ENCODE data around the gene TTC9.

TTC9 gene

DNA sequence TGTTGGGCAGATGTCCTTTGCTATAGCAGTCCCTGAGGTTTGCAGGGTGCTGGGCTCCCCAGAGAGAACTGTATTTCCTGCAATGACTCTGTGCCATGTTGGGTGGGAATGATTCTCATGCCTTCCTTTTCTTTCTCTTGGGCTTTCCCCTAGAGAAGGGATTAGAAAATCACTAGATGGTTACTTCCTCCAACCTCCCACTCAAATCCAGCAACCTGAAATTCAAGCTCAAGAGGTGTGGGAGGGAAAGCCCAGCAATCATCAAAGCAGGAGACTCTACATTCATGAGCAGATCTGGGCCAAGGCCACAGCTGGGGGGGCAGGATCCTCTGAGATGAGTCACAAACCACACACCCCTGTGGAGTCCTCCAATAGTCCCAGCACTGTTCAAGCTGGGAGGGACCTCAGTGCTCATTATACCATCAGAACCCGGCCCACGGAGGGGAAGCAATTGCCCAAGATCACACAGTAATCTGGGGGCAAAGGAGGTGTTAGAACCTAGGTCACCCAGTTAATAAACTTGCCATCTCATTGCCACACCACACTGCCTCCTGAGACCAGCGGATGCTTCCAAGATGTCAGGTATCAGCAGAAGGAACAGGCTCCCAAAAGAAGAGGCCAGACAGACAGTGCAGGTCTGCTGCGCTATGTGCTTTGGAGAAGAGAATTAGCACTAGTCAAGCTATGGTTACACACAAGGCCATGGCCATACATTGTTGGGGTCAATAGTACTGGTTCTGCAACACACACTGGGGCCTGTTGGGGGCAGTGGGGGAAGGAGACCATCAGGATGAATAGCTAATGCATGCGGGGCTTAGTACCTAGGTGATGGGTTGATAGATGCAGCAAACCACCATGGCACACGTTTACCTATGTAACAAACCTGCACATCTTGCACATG, 65.7 kb downstream of the TTC9 start:
- Histone ChIP-seq H3K36me3 (ENCODE audit: control insufficient read depth in 1 of 2, insufficient read depth in 2 of 2, low read length in 2 of 2) (no peaks in the 10 kb centered on the region), H3K9me3 (ENCODE audit: control insufficient read depth in 1 of 2, low read length in 2 of 2) (no peaks in the 10 kb centered on the region), H3K27me3 (ENCODE audit: low read depth, low read length) (no peaks in the 10 kb centered on the region), H3K4me1 (ENCODE audit: control insufficient read depth in 1 of 2, insufficient read depth in 2 of 2, low read length in 2 of 2) (no peaks in the 10 kb centered on the region), H3K27ac (ENCODE audit: low read length) (no peak overlapping the region), H3K4me3 (ENCODE audit: low read depth in 1 of 2, low read length in 2 of 2) (no peak overlapping the region)

- H3K4me1 ChIP-seq (ENCODE audit: control insufficient read depth in 1 of 2, insufficient read depth in 2 of 2, low read length in 2 of 2), result peaks cover 0 to 5% of the 10 kb centered on the region in 2 donors
- H3K27me3 ChIP-seq (ENCODE audit: low read depth, low read length), result no peaks in the 10 kb centered on the region
- no peak overlapping the region for H3K27ac ChIP-seq (ENCODE audit: low read length)
- no peaks in the 10 kb centered on the region for H3K36me3 ChIP-seq (ENCODE audit: control insufficient read depth in 1 of 2, insufficient read depth in 2 of 2, low read length in 2 of 2)
- no peak overlapping the region for H3K4me3 ChIP-seq (ENCODE audit: low read depth in 1 of 2, low read length in 2 of 2)
- H3K9me3 ChIP-seq (ENCODE audit: control insufficient read depth in 1 of 2, low read length in 2 of 2), result no peaks in the 10 kb centered on the region
Observed at GRCh38 chr14:70708717-70709570, 67.2 kb downstream of the TTC9 start.

DNA sequence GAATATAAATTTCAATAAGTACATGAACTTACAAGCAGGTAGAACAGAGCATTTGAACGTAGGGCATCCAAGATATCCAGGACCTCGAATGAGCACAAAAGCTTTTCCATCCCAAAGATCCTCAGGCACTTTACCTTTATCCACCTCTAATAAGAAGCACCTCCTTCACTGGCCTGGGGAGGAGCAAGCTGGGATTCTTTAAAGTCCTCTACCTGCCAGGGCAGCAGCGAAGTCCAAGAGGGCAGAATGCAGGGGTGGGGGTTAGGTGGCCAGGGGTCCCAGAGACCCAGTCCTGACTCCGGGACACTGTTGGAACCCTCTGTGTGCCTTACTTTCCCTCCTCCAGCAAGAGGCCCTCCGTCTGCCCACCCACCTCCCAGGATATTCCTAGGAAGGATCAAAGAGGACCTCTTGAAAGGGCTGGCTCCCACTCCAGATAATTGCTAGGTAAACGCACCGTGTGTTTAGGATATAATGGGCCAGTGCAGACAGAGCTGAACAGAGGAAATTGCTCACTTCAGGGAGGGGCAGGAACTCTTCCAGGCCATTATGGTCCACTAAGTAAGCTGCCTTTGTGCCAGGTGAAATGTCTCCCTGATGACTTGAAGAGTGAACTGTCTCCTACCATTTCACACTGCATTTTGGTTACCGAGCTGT, 68.1 kb downstream of the TTC9 start:
- Histone ChIP-seq H3K27ac (ENCODE audit: low read length) (no peak overlapping the region), H3K4me3 (ENCODE audit: low read depth in 1 of 2, low read length in 2 of 2) (no peak overlapping the region), H3K27me3 (ENCODE audit: low read depth, low read length) (no peaks in the 10 kb centered on the region), H3K36me3 (ENCODE audit: control insufficient read depth in 1 of 2, insufficient read depth in 2 of 2, low read length in 2 of 2) (no peaks in the 10 kb centered on the region), H3K9me3 (ENCODE audit: control insufficient read depth in 1 of 2, low read length in 2 of 2) (no peaks in the 10 kb centered on the region), H3K4me1 (ENCODE audit: control insufficient read depth in 1 of 2, insufficient read depth in 2 of 2, low read length in 2 of 2) (peaks cover 0 to 5% of the 10 kb centered on the region in 2 donors)

DNA sequence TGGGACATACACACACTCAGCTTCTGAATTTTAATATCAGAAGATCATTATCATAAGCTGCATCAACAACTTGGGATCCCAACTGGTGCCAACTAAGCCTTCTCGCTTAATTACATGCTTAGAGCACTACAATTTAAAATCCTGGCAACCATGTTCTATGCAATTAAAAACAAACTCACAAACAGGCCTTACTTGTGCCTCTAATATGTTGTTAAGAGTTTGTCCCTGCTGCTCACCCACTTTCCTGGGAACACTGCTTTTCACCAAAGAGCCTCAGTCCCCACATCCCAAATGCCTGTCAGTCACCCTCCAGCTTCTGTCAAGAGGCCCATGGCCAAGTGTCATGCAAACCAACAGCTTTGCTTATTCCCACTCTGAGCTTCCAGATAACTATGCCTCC, 69.7 kb downstream of the TTC9 start:
- Histone ChIP-seq H3K4me1 (ENCODE audit: control insufficient read depth in 1 of 2, insufficient read depth in 2 of 2, low read length in 2 of 2) (peaks cover 0 to 5% of the 10 kb centered on the region in 2 donors), H3K27ac (ENCODE audit: low read length) (no peak overlapping the region), H3K36me3 (ENCODE audit: control insufficient read depth in 1 of 2, insufficient read depth in 2 of 2, low read length in 2 of 2) (no peaks in the 10 kb centered on the region), H3K9me3 (ENCODE audit: control insufficient read depth in 1 of 2, low read length in 2 of 2) (no peaks in the 10 kb centered on the region), H3K27me3 (ENCODE audit: low read depth, low read length) (no peaks in the 10 kb centered on the region), H3K4me3 (ENCODE audit: low read depth in 1 of 2, low read length in 2 of 2) (no peak overlapping the region)

DNA sequence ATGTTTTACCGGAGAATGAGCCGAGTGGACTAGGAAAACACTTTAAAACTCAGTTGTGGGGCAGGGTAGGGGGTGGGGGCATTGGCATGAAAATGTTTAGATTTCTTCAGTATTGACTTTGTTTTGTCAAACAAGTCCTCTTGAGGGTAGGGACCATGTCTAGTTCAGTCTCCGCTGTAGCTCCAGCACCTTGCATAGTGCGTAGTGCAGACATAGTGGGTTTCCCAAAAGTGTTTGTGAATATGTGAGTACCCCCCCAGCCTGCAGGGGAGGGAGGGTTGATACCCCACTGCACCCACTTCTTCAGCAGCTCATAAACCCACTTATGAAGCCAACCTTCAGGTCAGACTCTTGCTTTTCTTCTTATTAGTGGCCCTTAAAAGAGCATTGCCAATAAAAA, 71.4 kb downstream of the TTC9 start:
- no peaks in the 10 kb centered on the region for H3K36me3 ChIP-seq (ENCODE audit: control insufficient read depth in 1 of 2, insufficient read depth in 2 of 2, low read length in 2 of 2)
- H3K4me3 ChIP-seq (ENCODE audit: low read depth in 1 of 2, low read length in 2 of 2), result no peak overlapping the region
- no peak overlapping the region for H3K27ac ChIP-seq (ENCODE audit: low read length)
- peaks cover 0 to 5% of the 10 kb centered on the region in 2 donors for H3K4me1 ChIP-seq (ENCODE audit: control insufficient read depth in 1 of 2, insufficient read depth in 2 of 2, low read length in 2 of 2)
- H3K9me3 ChIP-seq (ENCODE audit: control insufficient read depth in 1 of 2, low read length in 2 of 2), result no peaks in the 10 kb centered on the region
- no peaks in the 10 kb centered on the region for H3K27me3 ChIP-seq (ENCODE audit: low read depth, low read length)

DNA sequence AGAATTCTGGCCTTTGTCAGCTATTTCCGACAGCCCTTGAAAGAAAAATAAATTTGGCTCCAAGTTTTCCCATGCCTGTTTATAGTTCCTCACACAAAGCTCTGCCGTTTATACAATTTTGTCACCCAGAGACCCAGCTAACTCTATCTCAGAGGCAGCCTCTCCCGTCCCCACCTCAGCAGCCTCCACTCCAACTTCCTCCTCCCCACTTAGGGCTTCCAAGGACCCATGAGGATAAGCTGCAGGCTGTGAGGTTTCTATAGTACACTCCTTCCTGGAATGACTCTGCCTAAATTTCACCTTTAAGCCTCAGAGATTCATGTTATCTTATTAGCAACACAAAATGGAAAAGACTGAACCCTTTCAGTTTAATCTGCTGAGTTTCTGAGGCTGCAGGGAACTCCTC, 71.8 kb downstream of the TTC9 start:
- H3K27ac ChIP-seq (ENCODE audit: low read length), result no peak overlapping the region
- no peaks in the 10 kb centered on the region for H3K36me3 ChIP-seq (ENCODE audit: control insufficient read depth in 1 of 2, insufficient read depth in 2 of 2, low read length in 2 of 2)

GRCh38 chr14:70714055-70714550, 72.4 kb downstream of the TTC9 start:
- no peak overlapping the region for H3K4me3 ChIP-seq (ENCODE audit: low read depth in 1 of 2, low read length in 2 of 2)
- H3K27ac ChIP-seq (ENCODE audit: low read length), result no peak overlapping the region
- no peaks in the 10 kb centered on the region for H3K9me3 ChIP-seq (ENCODE audit: control insufficient read depth in 1 of 2, low read length in 2 of 2)
- peaks cover 0 to 5% of the 10 kb centered on the region in 2 donors for H3K4me1 ChIP-seq (ENCODE audit: control insufficient read depth in 1 of 2, insufficient read depth in 2 of 2, low read length in 2 of 2)
- no peaks in the 10 kb centered on the region for H3K36me3 ChIP-seq (ENCODE audit: control insufficient read depth in 1 of 2, insufficient read depth in 2 of 2, low read length in 2 of 2)
- H3K27me3 ChIP-seq (ENCODE audit: low read depth, low read length), result no peaks in the 10 kb centered on the region

More for the DNA sequence above, 71.8 kb downstream of the TTC9 start:
- H3K4me1 ChIP-seq (ENCODE audit: control insufficient read depth in 1 of 2, insufficient read depth in 2 of 2, low read length in 2 of 2), result peaks cover 0 to 5% of the 10 kb centered on the region in 2 donors
- H3K9me3 ChIP-seq (ENCODE audit: control insufficient read depth in 1 of 2, low read length in 2 of 2), result no peaks in the 10 kb centered on the region
- no peaks in the 10 kb centered on the region for H3K27me3 ChIP-seq (ENCODE audit: low read depth, low read length)
- H3K4me3 ChIP-seq (ENCODE audit: low read depth in 1 of 2, low read length in 2 of 2), result no peak overlapping the region

DNA sequence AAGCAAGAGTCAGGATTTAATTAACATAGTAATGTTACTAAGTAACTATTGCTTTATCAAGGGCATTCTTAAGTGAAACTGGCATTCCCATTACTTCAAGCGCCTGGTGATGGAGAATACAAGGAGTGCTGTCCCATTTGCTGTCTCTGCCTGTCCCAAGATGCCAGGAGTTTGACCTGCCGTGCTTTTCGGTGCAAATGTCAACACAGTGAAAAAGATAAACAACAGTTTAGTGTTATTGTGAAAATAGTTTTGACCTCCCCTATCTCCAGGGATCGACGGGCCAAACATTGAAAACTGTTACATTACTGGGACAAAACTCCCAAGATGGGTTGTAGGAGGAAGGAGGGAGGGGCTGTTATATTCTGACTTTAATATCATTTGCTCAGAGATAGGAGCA, 74.8 kb downstream of the TTC9 start:
- Histone ChIP-seq H3K4me1 (ENCODE audit: control insufficient read depth in 1 of 2, insufficient read depth in 2 of 2, low read length in 2 of 2) (peaks cover 0 to 5% of the 10 kb centered on the region in 2 donors), H3K36me3 (ENCODE audit: control insufficient read depth in 1 of 2, insufficient read depth in 2 of 2, low read length in 2 of 2) (no peaks in the 10 kb centered on the region), H3K27ac (ENCODE audit: low read length) (no peak overlapping the region)

GRCh38 chr14:70716958-70717357, 75.2 kb downstream of the TTC9 start:
- H3K9me3 ChIP-seq (ENCODE audit: control insufficient read depth in 1 of 2, low read length in 2 of 2), result no peaks in the 10 kb centered on the region
- peaks cover 0 to 5% of the 10 kb centered on the region in 2 donors for H3K4me1 ChIP-seq (ENCODE audit: control insufficient read depth in 1 of 2, insufficient read depth in 2 of 2, low read length in 2 of 2)
- no peaks in the 10 kb centered on the region for H3K36me3 ChIP-seq (ENCODE audit: control insufficient read depth in 1 of 2, insufficient read depth in 2 of 2, low read length in 2 of 2)
- no peak overlapping the region for H3K27ac ChIP-seq (ENCODE audit: low read length)
- H3K4me3 ChIP-seq (ENCODE audit: low read depth in 1 of 2, low read length in 2 of 2), result no peak overlapping the region
- H3K27me3 ChIP-seq (ENCODE audit: low read depth, low read length), result no peaks in the 10 kb centered on the region

More for the DNA sequence above, 74.8 kb downstream of the TTC9 start:
- Histone ChIP-seq H3K9me3 (ENCODE audit: control insufficient read depth in 1 of 2, low read length in 2 of 2) (no peaks in the 10 kb centered on the region), H3K4me3 (ENCODE audit: low read depth in 1 of 2, low read length in 2 of 2) (no peak overlapping the region), H3K27me3 (ENCODE audit: low read depth, low read length) (no peaks in the 10 kb centered on the region)

DNA sequence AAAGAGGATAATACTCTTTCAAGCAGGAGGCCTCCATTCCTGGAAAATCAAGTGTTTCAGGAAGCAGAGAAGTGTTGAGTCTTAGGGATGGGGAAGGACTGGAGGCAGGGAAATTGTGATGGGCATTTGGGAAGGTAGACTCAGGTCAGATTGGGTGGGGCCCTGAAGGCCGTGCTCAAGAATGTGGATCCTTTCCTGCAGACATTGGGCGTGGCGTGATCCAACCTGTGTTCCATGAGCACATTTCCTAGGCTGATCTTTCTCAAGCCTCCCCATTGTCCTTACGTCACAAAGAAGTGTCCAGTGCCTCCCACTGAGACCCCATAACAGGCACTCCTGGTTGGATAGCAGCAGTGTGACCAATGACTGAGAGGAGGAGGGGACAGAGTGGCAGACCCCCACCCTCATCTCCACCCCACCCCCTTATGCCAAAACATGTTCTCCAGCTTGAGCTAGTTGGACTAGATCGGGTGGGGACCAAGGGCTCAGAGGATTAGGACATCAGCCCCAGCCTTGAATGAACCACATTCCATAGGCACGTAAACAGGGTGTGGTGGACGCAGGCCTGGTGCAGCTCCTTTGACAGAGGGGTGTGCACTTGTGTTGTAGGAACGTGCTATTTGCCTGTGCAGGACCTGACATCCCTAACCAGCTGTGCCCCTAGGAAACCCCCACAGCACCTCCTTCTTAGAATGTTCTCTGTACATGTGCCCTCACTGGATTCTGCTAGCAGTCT, 76.8 kb downstream of the TTC9 start:
- Histone ChIP-seq H3K36me3 (ENCODE audit: control insufficient read depth in 1 of 2, insufficient read depth in 2 of 2, low read length in 2 of 2) (no peaks in the 10 kb centered on the region), H3K9me3 (ENCODE audit: control insufficient read depth in 1 of 2, low read length in 2 of 2) (no peaks in the 10 kb centered on the region), H3K4me3 (ENCODE audit: low read depth in 1 of 2, low read length in 2 of 2) (no peak overlapping the region)

More for the DNA sequence above, 76.8 kb downstream of the TTC9 start:
- no peaks in the 10 kb centered on the region for H3K27me3 ChIP-seq (ENCODE audit: low read depth, low read length)
- no peak overlapping the region for H3K27ac ChIP-seq (ENCODE audit: low read length)
- H3K4me1 ChIP-seq (ENCODE audit: control insufficient read depth in 1 of 2, insufficient read depth in 2 of 2, low read length in 2 of 2), result peaks cover 0 to 3% of the 10 kb centered on the region in 2 donors
